ENCODE results near the gene CDHR5.

CDHR5 gene

GRCh38 chr11:643849-644738 lies 19.3 kb upstream of the CDHR5 start:
- no peak for DNase-seq (ENCODE audit: low read depth in 3 of 3)

GRCh38 chr11:643366-643765 lies 18.6 kb upstream of the CDHR5 start:
- DNase-seq (ENCODE audit: low read depth in 3 of 3): no peak

- no peak for DNase-seq (ENCODE audit: low read depth in 3 of 3)
Measured at GRCh38 chr11:641806-642370, 17.1 kb upstream of the CDHR5 start.

- DNase-seq (ENCODE audit: low read depth in 3 of 3): no peak
Measured at GRCh38 chr11:640021-640706, 15.4 kb upstream of the CDHR5 start.

- no peak for DNase-seq (ENCODE audit: low read depth in 3 of 3)
Measured at GRCh38 chr11:639332-639955, 14.7 kb upstream of the CDHR5 start.

GRCh38 chr11:638631-639331 lies 14.0 kb upstream of the CDHR5 start:
- no peak for DNase-seq (ENCODE audit: low read depth in 3 of 3)

- DNase-seq (ENCODE audit: low read depth in 3 of 3): no peak
Measured at GRCh38 chr11:637593-638521, 13.1 kb upstream of the CDHR5 start.

GRCh38 chr11:637333-637592 lies 12.5 kb upstream of the CDHR5 start:
- no peak for DNase-seq (ENCODE audit: low read depth in 3 of 3)

GRCh38 chr11:636511-637332 lies 12.0 kb upstream of the CDHR5 start, which contains the start of gene DRD4:
Gene DRD4 (plus strand): TSS chr11:637269. CDS start chr11:637305, 36 bp downstream.
- DNase-seq (ENCODE audit: low read depth in 3 of 3): no peak

- DNase-seq (ENCODE audit: low read depth in 3 of 3): no peak
Measured at GRCh38 chr11:635945-636510, 11.3 kb upstream of the CDHR5 start.

GRCh38 chr11:630871-631270 lies 6.1 kb upstream of the CDHR5 start:
- no peak for DNase-seq (ENCODE audit: low read depth in 3 of 3)

- no peak for DNase-seq (ENCODE audit: low read depth in 3 of 3)
Measured at GRCh38 chr11:629237-629583, 4.5 kb upstream of the CDHR5 start.

GRCh38 chr11:628056-628455 lies 3.3 kb upstream of the CDHR5 start:
- DNase-seq (ENCODE audit: low read depth in 3 of 3): no peak

GRCh38 chr11:627308-627576 lies 2.5 kb upstream of the CDHR5 start:
- DNase-seq (ENCODE audit: low read depth in 3 of 3): no peak

- no peak for DNase-seq (ENCODE audit: low read depth in 3 of 3)
Measured at GRCh38 chr11:626475-627307, 1.9 kb upstream of the CDHR5 start, which contains the start of gene SCT. Gene SCT (minus strand): TSS chr11:627181. CDS start chr11:627143, 38 bp downstream.

- no peak for DNase-seq (ENCODE audit: low read depth in 3 of 3)
Measured at GRCh38 chr11:625636-626268, 997 bp upstream of the CDHR5 start.

- no peak for DNase-seq (ENCODE audit: low read depth in 3 of 3)
Measured at GRCh38 chr11:623999-624704, 603 bp downstream of the CDHR5 start.

GRCh38 chr11:623349-623869 lies 1.3 kb downstream of the CDHR5 start:
- DNase-seq (ENCODE audit: low read depth in 3 of 3): no peak
